ENCODE measurements around the gene SPON1.

DNA sequence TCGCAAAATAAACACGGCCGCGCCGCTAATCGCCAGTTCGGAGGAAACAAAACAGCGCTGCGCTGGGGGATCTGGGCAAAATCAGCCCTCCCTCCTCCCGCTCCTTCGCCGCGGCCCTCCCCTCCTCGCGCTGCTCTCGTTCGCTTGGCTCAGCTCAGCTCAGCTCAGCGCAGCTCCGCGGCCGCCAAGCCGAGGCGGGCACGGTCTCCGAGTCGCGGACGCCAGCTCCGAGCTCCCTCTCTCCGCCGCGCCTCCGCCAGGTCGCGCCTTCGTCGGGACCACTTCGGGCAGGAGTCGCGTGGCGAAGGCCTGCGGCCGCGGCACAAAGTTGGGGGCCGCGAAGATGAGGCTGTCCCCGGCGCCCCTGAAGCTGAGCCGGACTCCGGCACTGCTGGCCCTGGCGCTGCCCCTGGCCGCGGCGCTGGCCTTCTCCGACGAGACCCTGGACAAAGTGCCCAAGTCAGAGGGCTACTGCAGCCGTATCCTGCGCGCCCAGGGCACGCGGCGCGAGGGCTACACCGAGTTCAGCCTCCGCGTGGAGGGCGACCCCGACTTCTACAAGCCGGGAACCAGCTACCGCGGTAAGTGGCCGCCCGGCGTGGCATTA, at the start of gene SPON1:
- TF ChIP-seq MYC (IDR thresholded peaks at IDR 0.05; ENCODE audit: borderline replicate concordance, low read length), result no peak
- TF ChIP-seq BHLHE40 (IDR thresholded peaks at IDR 0.05; ENCODE audit: low read depth, low read length), result no peak
- TF ChIP-seq ZNF302 (CRISPR knock-in tag; IDR thresholded peaks at IDR 0.05), result no peak
- TF ChIP-seq, protein P1, sequence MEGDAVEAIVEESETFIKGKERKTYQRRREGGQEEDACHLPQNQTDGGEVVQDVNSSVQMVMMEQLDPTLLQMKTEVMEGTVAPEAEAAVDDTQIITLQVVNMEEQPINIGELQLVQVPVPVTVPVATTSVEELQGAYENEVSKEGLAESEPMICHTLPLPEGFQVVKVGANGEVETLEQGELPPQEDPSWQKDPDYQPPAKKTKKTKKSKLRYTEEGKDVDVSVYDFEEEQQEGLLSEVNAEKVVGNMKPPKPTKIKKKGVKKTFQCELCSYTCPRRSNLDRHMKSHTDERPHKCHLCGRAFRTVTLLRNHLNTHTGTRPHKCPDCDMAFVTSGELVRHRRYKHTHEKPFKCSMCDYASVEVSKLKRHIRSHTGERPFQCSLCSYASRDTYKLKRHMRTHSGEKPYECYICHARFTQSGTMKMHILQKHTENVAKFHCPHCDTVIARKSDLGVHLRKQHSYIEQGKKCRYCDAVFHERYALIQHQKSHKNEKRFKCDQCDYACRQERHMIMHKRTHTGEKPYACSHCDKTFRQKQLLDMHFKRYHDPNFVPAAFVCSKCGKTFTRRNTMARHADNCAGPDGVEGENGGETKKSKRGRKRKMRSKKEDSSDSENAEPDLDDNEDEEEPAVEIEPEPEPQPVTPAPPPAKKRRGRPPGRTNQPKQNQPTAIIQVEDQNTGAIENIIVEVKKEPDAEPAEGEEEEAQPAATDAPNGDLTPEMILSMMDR (IDR thresholded peaks at IDR 0.05), result no peak
- no peak for TF ChIP-seq RFX5 (IDR thresholded peaks at IDR 0.05)
- TF ChIP-seq CBX8 (IDR thresholded peaks at IDR 0.05), result no peak
- no peak for TF ChIP-seq EHF (CRISPR knock-in tag; IDR thresholded peaks at IDR 0.05)

Data from A549 (cell line).